Measurements from ENCODE around the gene DSCAML1.

DSCAML1 gene

DNA sequence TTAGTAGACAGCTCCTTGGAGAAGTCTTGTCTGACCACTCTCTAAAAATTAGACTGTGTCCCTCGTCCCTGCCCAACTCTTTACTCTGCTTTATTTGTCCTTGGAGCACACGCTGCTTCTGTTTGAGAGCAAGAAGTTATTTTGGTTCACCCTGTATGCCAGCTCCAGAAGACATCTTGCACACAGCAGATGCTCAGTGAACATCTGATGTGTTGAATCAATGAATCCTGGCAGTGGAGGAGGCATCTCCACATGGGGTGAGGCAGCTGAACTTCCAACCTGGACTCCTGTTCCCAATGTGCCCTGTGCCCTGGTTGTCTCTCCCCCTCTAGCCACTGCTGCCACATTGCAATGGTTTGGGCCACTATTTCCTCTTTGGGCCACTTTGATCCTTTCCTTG is 255.8 kb downstream of the DSCAML1 start:
- no peak for FAIRE-seq

GRCh38 chr11:117538263-117539135 is 258.5 kb downstream of the DSCAML1 start:
- FAIRE-seq = no peak

DNA sequence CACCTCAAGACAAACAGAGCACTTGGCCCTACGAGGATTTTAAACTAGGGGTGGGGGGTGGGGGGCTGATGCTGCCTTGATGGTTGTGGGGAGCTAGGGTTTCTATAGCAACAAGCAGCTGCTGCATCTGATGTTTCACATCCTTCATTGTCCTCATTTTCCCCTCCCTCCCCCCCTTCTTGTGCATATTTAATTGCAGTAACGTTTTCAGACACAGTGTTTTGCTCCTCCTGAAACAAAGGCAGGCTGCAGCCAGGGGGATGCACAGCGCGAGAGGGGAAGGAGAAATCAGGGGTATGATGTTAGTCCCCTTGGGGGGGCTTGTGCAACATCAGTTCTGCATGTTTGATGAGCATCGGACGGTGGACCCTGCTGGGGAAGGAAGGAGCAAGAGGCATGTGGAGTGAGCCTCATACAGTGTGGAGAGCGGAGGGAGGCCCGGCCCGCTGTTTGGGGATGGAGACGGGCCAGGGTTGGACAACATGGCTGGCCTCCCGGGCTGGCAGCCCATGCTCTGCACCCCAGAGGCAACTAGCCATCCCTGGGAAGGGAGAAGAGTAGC is 261.1 kb downstream of the DSCAML1 start:
- FAIRE-seq = no peak

DNA sequence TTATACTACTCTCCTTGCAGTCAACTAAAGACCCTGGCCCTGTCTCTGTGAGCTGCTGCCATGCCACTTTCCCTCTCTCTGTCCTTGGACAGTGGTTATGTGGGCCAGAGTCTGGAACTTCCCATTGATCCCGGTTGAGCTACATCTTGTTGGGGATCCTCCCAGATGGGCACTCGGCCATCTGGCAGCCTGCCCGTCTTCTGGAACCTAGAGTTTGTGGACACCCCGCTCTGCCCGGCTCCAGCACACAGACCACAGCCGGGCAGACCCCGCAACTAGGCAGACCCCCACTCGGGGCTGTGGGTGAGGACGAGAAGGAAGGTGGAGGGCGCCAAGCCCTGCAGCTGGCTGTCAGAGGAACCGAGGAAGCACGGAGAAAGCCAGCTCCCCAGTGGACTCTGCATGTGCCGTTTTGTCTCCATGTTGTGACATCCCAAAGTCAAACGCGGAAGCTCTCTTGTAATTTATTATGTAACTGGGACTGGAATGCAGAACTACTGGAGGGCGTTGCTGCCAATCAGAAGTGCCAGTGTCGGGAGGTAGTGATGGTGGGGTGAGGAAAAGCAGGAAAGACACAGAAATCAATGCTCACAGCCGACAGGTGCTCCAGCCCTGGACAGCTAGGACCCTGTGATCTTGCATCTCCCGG is 261.7 kb downstream of the DSCAML1 start:
- no peak for FAIRE-seq

DNA sequence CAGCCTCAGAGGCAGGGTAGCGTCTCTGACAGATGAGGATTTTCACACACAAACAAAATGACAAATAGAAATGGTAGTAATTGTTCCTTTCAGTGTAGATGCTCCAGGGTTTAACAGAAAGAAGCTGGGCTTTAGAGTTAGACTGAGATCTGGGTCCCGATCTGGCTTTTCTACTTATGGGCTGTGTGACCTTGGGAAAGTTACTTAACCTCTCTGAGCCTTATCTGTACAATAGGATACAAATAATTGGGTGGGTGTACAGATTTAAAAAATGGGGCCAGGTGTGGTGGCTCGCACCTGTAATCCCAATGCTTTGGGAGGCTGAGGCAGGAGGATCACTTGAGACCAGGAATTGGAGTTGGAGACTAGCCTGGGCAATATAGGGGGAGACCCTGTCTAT is 264.4 kb downstream of the DSCAML1 start:
- no peak for FAIRE-seq

- FAIRE-seq = no peak
These were observed 267.2 kb downstream of the DSCAML1 start for GRCh38 chr11:117529816-117530215.

DNA sequence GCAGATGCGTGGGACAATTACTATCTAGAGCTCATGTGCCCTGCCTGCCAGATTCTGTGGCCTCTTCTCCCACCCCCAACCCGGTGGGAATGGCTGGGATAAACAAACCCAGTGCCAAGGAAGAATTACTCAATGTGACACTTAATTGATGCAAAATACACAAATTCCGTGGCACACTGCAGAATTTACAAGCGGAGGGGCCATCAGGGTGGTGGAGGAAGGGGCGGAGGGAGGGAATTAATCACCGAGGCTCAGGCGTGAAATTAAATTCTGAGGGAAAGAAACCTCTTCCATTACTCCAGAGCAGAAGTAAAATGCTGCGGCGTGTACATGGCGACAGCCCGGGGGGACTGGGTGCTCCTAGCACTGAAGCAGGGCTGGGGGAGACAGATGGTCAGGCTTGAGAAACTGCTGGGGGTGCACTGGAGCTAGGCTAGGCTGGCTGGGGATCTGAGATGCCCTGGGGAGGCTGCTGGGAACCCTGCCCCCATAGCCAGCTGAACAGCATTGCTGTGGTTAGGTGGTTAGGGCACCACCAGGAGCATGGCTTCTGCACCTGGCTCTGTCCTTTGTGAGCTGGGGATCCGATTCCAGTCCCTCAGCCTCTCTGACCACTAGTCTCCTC is 268.8 kb downstream of the DSCAML1 start:
- FAIRE-seq = no peak

DNA sequence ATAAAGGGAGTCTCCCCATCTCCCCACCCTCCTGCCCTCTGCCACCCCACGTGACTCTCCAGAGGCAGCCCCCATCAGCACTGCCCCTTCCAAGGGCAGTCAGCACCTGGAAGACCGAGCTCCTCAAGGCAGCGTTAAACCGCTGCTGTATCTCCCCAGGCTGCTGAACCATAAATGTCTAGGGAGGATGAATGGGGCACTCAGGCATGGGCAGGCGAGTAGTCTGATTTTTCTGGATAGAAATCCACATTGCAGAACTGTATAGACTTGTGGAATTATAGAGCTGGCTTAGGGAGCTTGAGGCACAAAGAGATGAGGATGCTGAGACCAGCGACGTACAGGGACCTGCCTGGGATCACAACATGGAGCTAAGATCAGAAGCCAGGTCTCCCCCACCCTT is 269.7 kb downstream of the DSCAML1 start:
- FAIRE-seq = no peak

DNA sequence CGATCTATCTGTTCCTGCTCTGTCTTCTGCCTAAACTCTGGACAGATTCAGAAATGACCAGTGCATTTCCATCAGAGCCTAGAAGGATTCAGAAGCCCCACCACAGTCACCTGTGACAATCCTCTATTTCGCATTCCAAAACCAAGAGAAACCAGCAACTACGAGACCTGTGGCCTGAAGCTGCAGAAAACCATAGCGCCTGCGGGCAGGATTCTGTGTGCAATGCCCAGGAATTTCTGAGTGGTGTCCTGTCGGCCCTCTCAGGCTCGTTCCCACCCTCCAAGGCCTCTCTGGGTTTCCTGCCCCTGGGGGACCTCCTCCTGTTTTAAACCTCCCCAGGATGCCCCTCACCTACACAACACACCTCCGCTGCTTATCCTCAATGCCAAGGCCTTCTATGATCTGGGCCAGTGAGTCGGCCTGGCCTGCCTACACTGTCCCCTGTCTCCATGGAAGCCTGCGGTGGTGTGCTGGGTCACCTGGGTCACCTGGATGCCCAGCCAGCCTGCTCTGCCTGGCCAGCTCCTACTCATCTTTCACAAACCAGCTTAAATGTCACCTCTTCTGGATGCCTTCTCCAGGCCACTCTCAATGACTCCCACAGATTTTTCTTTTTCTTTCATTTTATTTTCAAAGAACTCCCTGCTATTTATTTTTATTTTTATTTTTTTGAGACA is 271.0 kb downstream of the DSCAML1 start:
- FAIRE-seq = no peak

DNA sequence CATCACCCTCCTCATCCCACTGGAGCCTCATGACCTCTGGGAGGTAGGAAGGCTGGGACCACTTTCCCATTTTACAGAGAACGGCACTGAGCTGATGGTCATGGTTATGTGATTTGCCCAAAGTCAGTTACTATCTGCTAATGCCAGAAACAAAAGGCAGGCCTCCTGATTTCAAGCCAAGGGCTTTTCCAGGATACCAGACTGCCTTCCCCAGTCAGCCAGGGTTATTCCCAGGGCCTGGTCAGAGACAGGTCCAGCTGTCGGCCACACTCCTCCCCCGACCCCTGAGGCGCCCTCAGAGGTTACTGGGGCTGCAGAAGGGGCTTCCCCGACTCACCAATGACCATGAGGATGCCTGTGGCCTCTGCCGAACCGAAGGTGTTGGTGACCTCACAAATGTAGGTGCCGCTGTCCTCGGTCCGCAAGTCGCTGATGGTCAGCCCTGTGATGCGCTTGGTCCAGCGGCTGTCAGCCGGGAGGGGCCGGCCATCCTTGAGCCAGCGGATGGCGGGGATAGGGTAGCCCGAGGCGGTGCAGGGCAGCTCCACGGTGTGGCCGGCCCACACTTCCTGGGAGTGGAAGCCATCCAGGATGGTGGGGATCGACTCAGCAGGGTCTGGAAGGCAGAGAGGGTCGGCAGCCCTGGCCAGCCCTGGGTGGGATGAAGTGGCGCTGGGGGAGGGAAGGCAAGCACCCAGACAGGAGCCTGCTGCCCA is 272.4 kb downstream of the DSCAML1 start:
- no peak for FAIRE-seq

DNA sequence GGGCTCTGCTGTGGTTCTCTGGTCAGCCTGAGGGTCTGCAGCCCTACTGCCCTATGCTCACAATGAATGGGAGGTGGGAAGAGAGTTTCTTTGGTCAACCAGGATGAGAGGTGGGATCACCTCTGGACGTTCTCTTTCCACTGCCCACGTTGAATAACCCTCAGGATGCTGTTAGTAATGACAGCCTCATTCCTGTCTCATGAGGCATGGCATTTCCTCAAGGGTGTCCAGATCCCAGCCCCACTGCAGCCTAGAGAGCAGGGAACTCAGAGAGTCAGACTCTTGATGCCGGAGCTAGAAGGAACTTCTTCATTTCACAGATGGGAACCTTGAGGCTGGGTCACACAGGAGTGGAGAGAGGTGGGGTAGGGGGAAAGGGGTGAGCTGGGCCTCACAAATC is 273.3 kb downstream of the DSCAML1 start:
- no peak for FAIRE-seq

DNA sequence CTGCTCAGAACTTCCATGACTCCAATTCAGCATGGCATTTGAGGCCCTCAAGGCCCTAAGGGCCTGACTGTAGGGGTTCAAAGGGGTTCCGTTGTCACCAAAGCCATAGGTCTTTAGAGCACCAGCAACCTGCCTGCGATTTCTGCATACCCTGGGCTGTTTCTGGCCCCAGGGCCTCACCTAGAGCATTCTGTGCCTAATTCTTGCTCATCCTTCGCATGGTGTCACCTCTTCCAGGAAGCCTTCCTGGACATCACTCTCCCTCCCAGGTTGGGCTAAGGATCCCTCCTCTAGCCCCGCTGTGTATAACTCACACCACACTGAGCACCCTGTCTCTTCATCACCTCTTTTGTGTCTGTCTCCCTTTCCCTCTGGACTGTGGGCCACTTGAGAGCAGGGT is 275.0 kb downstream of the DSCAML1 start:
- FAIRE-seq = no peak

DNA sequence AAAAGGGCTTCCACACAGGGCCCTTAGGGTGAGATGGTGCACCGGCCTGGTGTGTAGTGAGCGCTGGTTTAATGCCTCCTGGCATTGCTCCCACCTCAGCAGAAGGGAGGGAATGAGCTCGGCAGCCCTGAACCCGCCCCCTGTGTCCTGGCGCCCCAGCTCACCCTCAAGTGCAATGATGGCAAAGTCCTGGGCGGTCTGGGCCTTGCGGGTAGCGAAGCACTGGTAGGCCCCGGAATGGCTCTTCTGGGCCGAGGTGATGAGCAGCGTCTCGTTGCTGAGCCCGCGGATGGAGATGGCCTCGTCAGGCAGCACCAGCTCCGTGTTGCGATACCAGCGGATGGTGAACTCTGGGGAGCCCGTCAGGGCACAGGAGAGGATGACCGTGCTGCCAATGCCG is 276.1 kb downstream of the DSCAML1 start:
- FAIRE-seq = no peak

DNA sequence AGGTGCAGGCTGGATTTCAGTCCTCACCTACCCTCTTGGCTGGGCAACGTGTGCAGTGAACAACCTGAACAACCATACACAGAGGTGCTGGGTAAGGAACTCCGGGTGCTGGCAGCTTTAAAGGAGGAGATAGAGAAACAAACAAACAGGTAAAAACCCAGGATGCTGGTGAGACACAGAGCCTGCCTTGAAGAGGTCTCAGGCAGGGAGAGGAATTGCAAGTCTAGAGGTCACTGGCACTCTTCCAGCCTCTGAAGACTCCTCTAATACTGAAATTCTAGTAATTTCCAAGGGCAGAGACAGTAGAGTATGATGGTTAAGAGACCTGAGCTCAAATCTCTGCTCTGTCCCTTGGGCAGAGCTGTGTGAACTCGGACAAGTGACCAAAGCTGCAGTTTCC is 276.8 kb downstream of the DSCAML1 start:
- FAIRE-seq = no peak

DNA sequence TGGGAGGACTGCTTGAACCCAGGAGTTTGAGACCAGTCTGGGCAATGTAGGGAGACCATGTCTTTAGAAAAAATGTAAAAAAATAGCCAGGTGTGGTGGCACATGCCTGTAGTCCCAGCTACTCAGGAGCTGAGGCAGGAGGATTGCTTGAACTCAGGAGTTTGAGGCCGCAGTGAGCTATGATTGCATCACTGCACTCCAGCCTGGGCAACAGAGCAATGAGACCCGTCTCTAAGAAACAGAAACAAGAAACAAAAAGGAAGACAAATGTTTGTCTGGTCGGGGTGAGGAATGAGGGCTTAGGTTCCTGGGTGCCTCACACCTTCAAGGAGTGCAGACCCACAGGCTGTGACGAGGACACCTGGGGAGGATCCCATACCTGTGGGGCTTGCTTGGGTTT is 277.4 kb downstream of the DSCAML1 start:
- no peak for FAIRE-seq

- no peak for FAIRE-seq
These were observed 277.8 kb downstream of the DSCAML1 start for GRCh38 chr11:117519170-117519569.

- FAIRE-seq = no peak
These were observed 278.6 kb downstream of the DSCAML1 start for GRCh38 chr11:117518455-117518854.

DNA sequence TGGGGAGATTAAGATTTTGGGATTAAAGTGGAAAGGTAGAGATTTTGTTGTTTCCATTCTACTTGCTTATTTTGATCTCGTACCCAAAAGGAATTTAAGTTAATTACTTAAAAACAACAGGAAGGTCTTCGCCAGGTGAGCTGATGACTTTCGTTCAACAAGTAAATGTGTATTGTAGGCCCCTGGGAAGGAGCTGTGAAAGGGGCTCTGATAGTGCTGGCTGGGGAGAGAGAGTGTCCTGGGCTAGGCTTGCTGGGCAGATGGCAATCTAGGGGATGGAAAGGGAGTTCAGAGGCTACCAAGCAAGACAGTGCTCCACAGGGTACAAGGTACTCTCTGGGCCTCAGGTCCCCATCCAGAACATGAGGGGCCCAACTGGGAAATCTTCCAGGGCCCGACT is 279.9 kb downstream of the DSCAML1 start:
- no peak for FAIRE-seq

DNA sequence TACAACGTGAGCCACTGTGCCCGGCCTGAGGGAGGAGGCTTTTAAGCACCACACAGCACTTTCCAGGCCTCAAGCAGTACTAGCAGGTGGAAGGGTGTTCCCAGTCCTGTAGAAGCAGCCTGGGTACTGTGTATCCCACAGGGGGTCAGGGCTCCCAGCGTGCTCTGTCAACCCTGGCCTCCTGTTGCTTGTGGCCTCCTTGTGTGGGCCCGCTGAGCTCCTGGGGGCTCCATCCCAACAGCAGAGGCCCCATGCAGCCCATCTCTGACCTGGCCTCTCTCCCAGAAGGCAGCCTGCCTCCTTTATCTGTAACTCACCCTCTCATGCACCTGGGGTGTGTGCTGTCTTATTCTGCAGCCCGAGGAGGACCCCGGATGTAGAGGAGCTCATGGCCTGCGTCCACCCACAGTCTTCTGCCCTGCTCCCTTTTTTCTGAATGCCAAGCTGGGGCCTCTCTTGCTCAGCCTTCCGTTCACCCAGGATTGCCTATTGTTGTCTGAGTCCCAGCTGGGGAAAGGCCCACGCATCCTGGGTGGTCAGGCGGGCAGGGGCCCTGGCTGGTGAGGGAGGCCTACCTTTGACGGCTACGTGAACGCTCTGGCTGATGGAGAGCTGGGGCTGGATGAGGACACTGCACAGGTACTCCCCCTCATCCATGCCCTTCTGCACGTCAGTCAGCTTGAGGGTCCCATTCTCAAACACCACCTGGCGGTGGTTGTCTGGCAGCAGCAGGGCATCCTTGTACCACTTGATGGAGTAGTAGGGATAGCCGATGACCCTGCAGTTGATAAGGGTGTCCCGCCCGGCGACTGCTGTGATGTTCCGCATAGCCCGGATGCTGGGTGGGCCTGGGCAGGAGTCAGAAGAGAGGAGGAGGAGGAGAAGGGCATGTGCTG is 280.9 kb downstream of the DSCAML1 start:
- no peak for FAIRE-seq

GRCh38 chr11:117514256-117514655 is 282.8 kb downstream of the DSCAML1 start:
- FAIRE-seq = no peak

DNA sequence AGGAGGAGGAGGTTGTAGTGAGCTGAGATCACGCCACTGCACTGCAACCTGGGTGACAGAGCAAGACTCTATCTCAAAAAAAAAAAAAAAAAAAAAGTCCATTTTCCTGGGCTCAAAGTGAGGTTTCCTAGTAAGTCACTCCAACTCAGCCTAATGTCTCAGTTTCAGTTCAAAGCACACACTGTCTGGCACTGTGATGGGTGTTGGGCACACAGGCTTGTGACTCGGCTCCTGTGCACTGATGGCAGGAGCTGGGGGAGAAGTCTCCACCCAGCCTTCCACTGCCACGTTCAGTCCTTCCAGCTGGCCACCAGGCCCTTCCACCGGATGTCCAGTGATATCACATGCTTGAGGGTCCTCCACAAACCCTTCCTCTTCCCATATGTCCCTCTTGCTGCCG is 283.4 kb downstream of the DSCAML1 start:
- FAIRE-seq = no peak
